ENCODE measurements around the gene SLC44A3. TPM values are rescaled to one million over a fixed set of nuclear protein-coding genes. Genes with fewer than 3 reads are reported as not detected.

Gene SLC44A3
- total and polyA plus RNA-seq, 9 of the 15 experiments (the other 6 are each of a cell fraction or from before 2014, with no cell fraction given): not detected

- WGBS (ENCODE audit: insufficient coverage, low coverage, missing lambda C conversion rate): 5% methylated on average over 4 of the region's 4 CpGs
- Histone ChIP-seq H3K9me3 (replicated peaks; ENCODE audit: control insufficient read depth, insufficient read depth, low read depth, low read length) (no peaks in the 10 kb centered on the region), H3K9me1 (ENCODE audit: control insufficient read depth, insufficient read depth, low read length) (no peaks in the 10 kb centered on the region), H2AFZ (ENCODE audit: low read depth, low read length) (no peak overlapping the region), H3K4me3 (no peak overlapping the region), H3K27me3 (ENCODE audit: control insufficient read depth in 2 of 2, insufficient read depth in 2 of 2, low read length in 2 of 2) (peaks cover 8 to 15% of the 10 kb centered on the region in 2 experiments; a peak in 3 of 5 replicates), H4K20me1 (replicated peaks; ENCODE audit: control insufficient read depth, insufficient read depth, low read length) (no peaks in the 10 kb centered on the region), H3K79me2 (ENCODE audit: control insufficient read depth, insufficient read depth, low read length) (no peaks in the 10 kb centered on the region), H3K4me2 (ENCODE audit: insufficient read depth, low read length) (no peak overlapping the region), H3K27ac (ENCODE audit: extremely low read depth, low read depth, low read length) (no peak overlapping the region), H3K36me3 (ENCODE audit: control insufficient read depth, insufficient read depth, low read length) (no peaks in the 10 kb centered on the region), H3K9ac (ENCODE audit: insufficient read depth in 1 of 2, low read depth in 2 of 2, low read length in 2 of 2) (no peak overlapping the region), H3K4me1 (replicated peaks in 1 of 2; ENCODE audit: control insufficient read depth in 2 of 2, insufficient read depth in 2 of 2, low read length in 2 of 2) (no peaks in the 10 kb centered on the region)
- in situ Hi-C loops (cut with MboI) (no loop called here), intact Hi-C loops (cut with micrococcal nuclease) (no loop called here)
- peak; percentile 39; the same call in 1 of the 2 replicates for TF ChIP-seq TEAD4 (IDR thresholded peaks at IDR 0.05; ENCODE audit: low read length)
- TF ChIP-seq TEAD4 (CRISPR knock-in tag; IDR thresholded peaks at IDR 0.05; ENCODE audit: borderline replicate concordance): no peak
- TF ChIP-seq TCF3 (CRISPR knock-in tag; IDR thresholded peaks at IDR 0.05): peak; percentile 46
- TF ChIP-seq TSC22D4 (tag; IDR thresholded peaks at IDR 0.05): no peak
- TF ChIP-seq, protein P1, sequence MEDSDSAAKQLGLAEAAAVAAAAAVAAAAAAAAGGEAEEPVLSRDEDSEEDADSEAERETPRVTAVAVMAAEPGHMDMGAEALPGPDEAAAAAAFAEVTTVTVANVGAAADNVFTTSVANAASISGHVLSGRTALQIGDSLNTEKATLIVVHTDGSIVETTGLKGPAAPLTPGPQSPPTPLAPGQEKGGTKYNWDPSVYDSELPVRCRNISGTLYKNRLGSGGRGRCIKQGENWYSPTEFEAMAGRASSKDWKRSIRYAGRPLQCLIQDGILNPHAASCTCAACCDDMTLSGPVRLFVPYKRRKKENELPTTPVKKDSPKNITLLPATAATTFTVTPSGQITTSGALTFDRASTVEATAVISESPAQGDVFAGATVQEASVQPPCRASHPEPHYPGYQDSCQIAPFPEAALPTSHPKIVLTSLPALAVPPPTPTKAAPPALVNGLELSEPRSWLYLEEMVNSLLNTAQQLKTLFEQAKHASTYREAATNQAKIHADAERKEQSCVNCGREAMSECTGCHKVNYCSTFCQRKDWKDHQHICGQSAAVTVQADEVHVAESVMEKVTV (CRISPR knock-in tag; IDR thresholded peaks at IDR 0.05): no peak
- TF ChIP-seq, protein P2, sequence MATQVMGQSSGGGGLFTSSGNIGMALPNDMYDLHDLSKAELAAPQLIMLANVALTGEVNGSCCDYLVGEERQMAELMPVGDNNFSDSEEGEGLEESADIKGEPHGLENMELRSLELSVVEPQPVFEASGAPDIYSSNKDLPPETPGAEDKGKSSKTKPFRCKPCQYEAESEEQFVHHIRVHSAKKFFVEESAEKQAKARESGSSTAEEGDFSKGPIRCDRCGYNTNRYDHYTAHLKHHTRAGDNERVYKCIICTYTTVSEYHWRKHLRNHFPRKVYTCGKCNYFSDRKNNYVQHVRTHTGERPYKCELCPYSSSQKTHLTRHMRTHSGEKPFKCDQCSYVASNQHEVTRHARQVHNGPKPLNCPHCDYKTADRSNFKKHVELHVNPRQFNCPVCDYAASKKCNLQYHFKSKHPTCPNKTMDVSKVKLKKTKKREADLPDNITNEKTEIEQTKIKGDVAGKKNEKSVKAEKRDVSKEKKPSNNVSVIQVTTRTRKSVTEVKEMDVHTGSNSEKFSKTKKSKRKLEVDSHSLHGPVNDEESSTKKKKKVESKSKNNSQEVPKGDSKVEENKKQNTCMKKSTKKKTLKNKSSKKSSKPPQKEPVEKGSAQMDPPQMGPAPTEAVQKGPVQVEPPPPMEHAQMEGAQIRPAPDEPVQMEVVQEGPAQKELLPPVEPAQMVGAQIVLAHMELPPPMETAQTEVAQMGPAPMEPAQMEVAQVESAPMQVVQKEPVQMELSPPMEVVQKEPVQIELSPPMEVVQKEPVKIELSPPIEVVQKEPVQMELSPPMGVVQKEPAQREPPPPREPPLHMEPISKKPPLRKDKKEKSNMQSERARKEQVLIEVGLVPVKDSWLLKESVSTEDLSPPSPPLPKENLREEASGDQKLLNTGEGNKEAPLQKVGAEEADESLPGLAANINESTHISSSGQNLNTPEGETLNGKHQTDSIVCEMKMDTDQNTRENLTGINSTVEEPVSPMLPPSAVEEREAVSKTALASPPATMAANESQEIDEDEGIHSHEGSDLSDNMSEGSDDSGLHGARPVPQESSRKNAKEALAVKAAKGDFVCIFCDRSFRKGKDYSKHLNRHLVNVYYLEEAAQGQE (IDR thresholded peaks at IDR 0.05; ENCODE audit: borderline replicate concordance): peak; percentile 11; the same call in 1 of the 2 replicates
- TF ChIP-seq, protein P2 (CRISPR knock-in tag; IDR thresholded peaks at IDR 0.05; ENCODE audit: low read depth): no peak
- TF ChIP-seq CBFA2T2 (conservative IDR thresholded peaks at IDR 0.05): 0 out of 2 replicates have a peak, but pooled peaks have one; percentile 31
- 0 out of 2 replicates have a peak, but pooled peaks have one; percentile 20 for TF ChIP-seq ARID1B (IDR thresholded peaks at IDR 0.05)
- TF ChIP-seq CBFA2T3 (IDR thresholded peaks at IDR 0.05): peak; percentile 41
- ChIA-PET POLR2A (no interaction called here), CTCF (ENCODE audit: low intra/inter-chr PET ratio) (no interaction called here)
- no TSS peak for BruUV-seq (replicated peaks)
- ATAC-seq (peak; percentile 62), DNase-seq (ENCODE audit: extremely low read depth in 1 of 4, low spot score in 3 of 4) (peak in 1 of 4 experiments; percentile 3), FAIRE-seq (no peak)
Observed at GRCh38 chr1:94892604-94893254, 72.6 kb downstream of the SLC44A3 start.

All from K562 (cell line).